Gastrocnemius medialis (tissue), 4 donors: ENCODE measurements around the gene CMTM6.

ENCODE experiments used
- CTCF ChIP-seq, 5 experiments: fragments of 450-650 bp in 3 of 5; fragments of 200-600 bp in 2 of 5; sonication (generic) in 2 of 5; IDR thresholded peaks in 4 of 5; conservative IDR thresholded peaks in 1 of 5; 1 replicate in 4 of 5; 2 replicates in 1 of 5; pipeline ENCODE4 v1.5.1; 2016 to 2019; ENCODE audit warnings: antibody characterized with exemption in 5 of 5, mild to moderate bottlenecking in 3 of 5, moderate library complexity in 3 of 5
- POLR2A ChIP-seq, 2 donors: fragments of 450-650 bp; IDR thresholded peaks; one replicate each; pipeline ENCODE4 v1.6.1; 2017; ENCODE audit warnings: antibody characterized with exemption in 2 of 2, mild to moderate bottlenecking in 2 of 2, moderate library complexity in 2 of 2

- no peak for TF ChIP-seq CTCF (IDR thresholded peaks at IDR 0.05 in 4 of 5, conservative IDR thresholded peaks at IDR 0.05 in 1 of 5)
- TF ChIP-seq POLR2A (IDR thresholded peaks at IDR 0.05), result no peak
These were observed 902 bp downstream of the CMTM6 start for GRCh38 chr3:32501783-32502117.
